IMR-90 (cell line): ENCODE measurements around the gene PPARG. TPM values are rescaled to one million over a fixed set of nuclear protein-coding genes. Genes with fewer than 3 reads are reported as not detected.
A peak's percentile ranks its signal among the peaks of the same experiment; 100 is the strongest.

Source experiments
- ATAC-seq: fragments of 200-7000 bp; cut with Tn5 transposase; 2 replicates; pipeline ENCODE4 v1.9.1; 2020; ENCODE audit warnings: low read depth, mild to moderate bottlenecking, moderate library complexity
- BruUV-seq: library from RNA; stranded (reverse); fragments of 400-500 nt; replicated peaks from 2 replicates; lab custom pipeline; 2021; lab: Mats Ljungman, UMichigan
- CTCF ChIA-PET: fragments of 300-600 bp; formaldehyde crosslinking; extraction: SDS; loops from one replicate; lab custom pipeline; 2021; ENCODE audit warnings: antibody characterized with exemption; lab: Yijun Ruan, JAX
- POLR2A ChIA-PET: fragments of 300-600 bp; sonication (Branson Sonifier 250); formaldehyde crosslinking; loops from one replicate; lab custom pipeline; 2022; ENCODE audit warnings: antibody characterized with exemption; ENCODE audit not compliant: unreplicated experiment; lab: Charles Lee
- DNase-seq: peaks from one replicate; pipeline ENCODE4 v3.0.0; 2013
- H2AFZ ChIP-seq: replicated peaks from 2 replicates; pipeline ENCODE3; 2013; ENCODE audit warnings: low read length, mild to moderate bottlenecking; ENCODE audit not compliant: poor library complexity
- H2AK5ac ChIP-seq: 2 replicates; pipeline ENCODE4 v1.6.1; 2013; ENCODE audit warnings: low read depth, low read length, inconsistent platforms
- H2AK9ac ChIP-seq: replicated peaks from 2 replicates; pipeline ENCODE3; 2013; ENCODE audit warnings: mild to moderate bottlenecking, low read depth, low read length, moderate library complexity; ENCODE audit not compliant: poor library complexity
- H2BK120ac ChIP-seq: 2 replicates; pipeline ENCODE4 v1.6.1; 2013; ENCODE audit warnings: low read depth, low read length, inconsistent platforms
- H2BK15ac ChIP-seq: 3 replicates; pipeline ENCODE4 v1.6.1; 2013; ENCODE audit warnings: low read depth, low read length, inconsistent platforms
- H2BK20ac ChIP-seq: 2 replicates; pipeline ENCODE4 v1.6.1; 2013; ENCODE audit warnings: low read depth, mild to moderate bottlenecking, inconsistent platforms, low read length, moderate library complexity
- H2BK5ac ChIP-seq: 2 replicates; pipeline ENCODE4 v1.6.1; 2013; ENCODE audit warnings: mild to moderate bottlenecking, low read depth, low read length, inconsistent platforms; ENCODE audit not compliant: poor library complexity, severe bottlenecking
- H3K14ac ChIP-seq: replicated peaks from 2 replicates; pipeline ENCODE4 v1.6.1; 2013; ENCODE audit warnings: low read depth, low read length, inconsistent platforms
- H3K18ac ChIP-seq: 2 replicates; pipeline ENCODE4 v1.6.1; 2013; ENCODE audit warnings: low read depth, low read length, control low read depth
- H3K23ac ChIP-seq: 2 replicates; pipeline ENCODE4 v1.6.1; 2013; ENCODE audit warnings: low read depth, low read length, inconsistent platforms
- H3K27ac ChIP-seq: 2 replicates; pipeline ENCODE4 v1.5.1; 2013; ENCODE audit warnings: mild to moderate bottlenecking, control low read depth, low read length; ENCODE audit not compliant: insufficient read depth
- H3K27me3 ChIP-seq: 2 replicates; pipeline ENCODE4 v1.6.1; 2013; ENCODE audit warnings: low read length; ENCODE audit not compliant: control insufficient read depth, insufficient read depth
- H3K36me3 ChIP-seq: 2 replicates; pipeline ENCODE4 v1.6.1; 2013; ENCODE audit warnings: low read length, mixed read lengths; ENCODE audit not compliant: control insufficient read depth, insufficient read depth
- H3K4ac ChIP-seq: 2 replicates; pipeline ENCODE4 v1.6.1; 2013; ENCODE audit warnings: low read depth, low read length, inconsistent platforms
- H3K4me1 ChIP-seq: 2 replicates; pipeline ENCODE4 v1.6.1; 2013; ENCODE audit warnings: low read length, mixed read lengths; ENCODE audit not compliant: control insufficient read depth, insufficient read depth
- H3K4me2 ChIP-seq: 2 replicates; pipeline ENCODE4 v1.6.1; 2013; ENCODE audit warnings: low read depth, mild to moderate bottlenecking, control low read depth, low read length, moderate library complexity
- H3K4me3 ChIP-seq: 2 replicates; pipeline ENCODE4 v1.5.1; 2013; ENCODE audit warnings: low read depth, mild to moderate bottlenecking, control low read depth, low read length, moderate library complexity; ENCODE audit not compliant: insufficient read depth
- H3K56ac ChIP-seq: 2 replicates; pipeline ENCODE4 v1.6.1; 2013; ENCODE audit warnings: low read length, inconsistent platforms; ENCODE audit not compliant: insufficient read depth; ENCODE audit errors: extremely low read depth
- H3K79me1 ChIP-seq, 2 experiments: 2 replicates each; pipeline ENCODE4 v1.6.1; 2013; ENCODE audit warnings: low read length in 2 of 2, inconsistent platforms in 1 of 2, low read depth in 1 of 2
- H3K9ac ChIP-seq: 2 replicates; pipeline ENCODE4 v1.6.1; 2013; ENCODE audit warnings: low read depth, low read length, control low read depth
- H3K9me1 ChIP-seq: 2 replicates; pipeline ENCODE4 v1.6.1; 2013; ENCODE audit warnings: low read length, inconsistent platforms; ENCODE audit not compliant: insufficient read depth
- H3K9me3 ChIP-seq: 2 replicates; pipeline ENCODE4 v1.6.1; 2013; ENCODE audit warnings: low read length; ENCODE audit not compliant: control insufficient read depth, insufficient read depth
- H4K20me1 ChIP-seq: 2 replicates; pipeline ENCODE4 v1.6.1; 2013; ENCODE audit warnings: low read length, inconsistent platforms; ENCODE audit not compliant: insufficient read depth
- H4K5ac ChIP-seq: 2 replicates; pipeline ENCODE4 v1.6.1; 2013; ENCODE audit warnings: mild to moderate bottlenecking, low read depth, low read length, control low read depth
- H4K8ac ChIP-seq, 2 experiments: 2 replicates each; pipeline ENCODE4 v1.6.1; 2013; ENCODE audit warnings: low read depth in 2 of 2, low read length in 2 of 2, control low read depth in 1 of 2, inconsistent platforms in 1 of 2
- H4K91ac ChIP-seq: 2 replicates; pipeline ENCODE4 v1.6.1; 2013; ENCODE audit warnings: low read depth, low read length, inconsistent platforms; ENCODE audit not compliant: insufficient read depth
- BHLHE40 ChIP-seq: fragments of 150-350 bp; IDR thresholded peaks from 2 replicates; pipeline ENCODE4 v1.6.1; 2016; ENCODE audit warnings: mild to moderate bottlenecking, low read depth, low read length
- CHD1 ChIP-seq: IDR thresholded peaks from 2 replicates; pipeline ENCODE4 v1.6.1; 2012; ENCODE audit warnings: low read depth, low read length, improper control_type of control experiment
- ELK1 ChIP-seq: fragments of 150-350 bp; IDR thresholded peaks from 2 replicates; pipeline ENCODE4 v1.6.1; 2016; ENCODE audit warnings: low read depth, mild to moderate bottlenecking, low read length, moderate library complexity, borderline replicate concordance
- MAFK ChIP-seq: IDR thresholded peaks from 2 replicates; pipeline ENCODE4 v1.6.1; 2012; ENCODE audit warnings: low read depth, low read length, improper control_type of control experiment
- POLR2A ChIP-seq: IDR thresholded peaks from 2 replicates; pipeline ENCODE4 v1.6.1; 2012; ENCODE audit warnings: mild to moderate bottlenecking, low read depth, low read length
- RFX5 ChIP-seq: IDR thresholded peaks from 2 replicates; pipeline ENCODE4 v1.8.0; 2012; ENCODE audit warnings: low read depth, mild to moderate bottlenecking, low read length, moderate library complexity
- WGBS, 2 experiments: methylation state at CpG; one replicate each; pipeline versions ENCODE4 v1.1.5 to v1.1.7; 2013; ENCODE audit warnings: missing lambda C conversion rate in 2 of 2; ENCODE audit not compliant: insufficient read length in 1 of 2; ENCODE audit errors: extremely low coverage in 2 of 2; 5-methylcytosine and 5-hydroxymethylcytosine counted together
- dilution Hi-C: fragments of 300-500 bp; cut with HindIII; formaldehyde crosslinking; loops from one replicate; pipeline ENCODE4 v1.14.3; 2018; ENCODE audit warnings: low sequenced_read_pairs; ENCODE audit not compliant: unreplicated experiment
- in situ Hi-C: fragments of 300-500 bp; cut with MboI; formaldehyde crosslinking; loops from 3 replicates; pipeline ENCODE4 v1.14.3; 2019; ENCODE audit warnings: low sequenced_read_pairs, inconsistent platforms, mixed read lengths
- intact Hi-C: fragments of 100-400 bp; cut with micrococcal nuclease; formaldehyde crosslinking; loops from 2 replicates; pipeline ENCODE4 v1.10.0; 2022
- polyA plus RNA-seq, 3 experiments: library from polyadenylated mRNA; depleted of rRNA; stranded (reverse); fragments of >200 nt; gene quantifications; 2 replicates each; pipeline ENCODE4 v1.2.3, GENCODE V29; 2012; ENCODE audit warnings: low replicate concordance in 1 of 3
- total RNA-seq: library from RNA; depleted of rRNA; stranded (reverse); fragments of >200 nt; gene quantifications from 2 replicates; pipeline ENCODE4 v1.2.3, GENCODE V29; 2012

PPARG gene
- total and polyA plus RNA-seq, 2 of the 4 experiments (the other 2 are of a cell fraction): 11.2 to 23.8 TPM

GRCh38 chr3:12279591-12280326, 9.1 kb upstream of the PPARG start:
- peak overlapping the region; percentile 36; the same call in 1 of the 2 replicates for H4K5ac ChIP-seq
- H2BK20ac ChIP-seq: no peak overlapping the region
- WGBS, 2 experiments: 80% methylated on average over 1 of the region's 10 CpGs; no CpG with 5 or more reads in 1 of the 2 experiments
- H2BK5ac ChIP-seq: no peak overlapping the region
- H3K4me3 ChIP-seq: no peak overlapping the region
- no peak overlapping the region for H4K91ac ChIP-seq
- ChIA-PET POLR2A (no interaction called here), CTCF (no interaction called here)
- H3K36me3 ChIP-seq: no peaks in the 10 kb centered on the region
- TF ChIP-seq ELK1 (no peak), POLR2A (no peak), CHD1 (no peak), RFX5 (no peak), MAFK (no peak), BHLHE40 (no peak)
- no peak overlapping the region for H2AFZ ChIP-seq
- H3K9me1 ChIP-seq: peaks cover 4% of the 10 kb centered on the region; the same call in 1 of the 2 replicates
- H3K14ac ChIP-seq: no peak overlapping the region
- in situ Hi-C loops: no loop called here
- H3K23ac ChIP-seq: no peak overlapping the region
- H3K4me1 ChIP-seq: peaks cover 4% of the 10 kb centered on the region; the same call in 1 of the 2 replicates
- no peak for DNase-seq
- H3K4me2 ChIP-seq: peak overlapping the region; percentile 55; the same call in 1 of the 2 replicates
- H3K79me1 ChIP-seq: no peaks in the 10 kb centered on the region
- no peak overlapping the region for H2BK15ac ChIP-seq
- dilution Hi-C loops: no loop called here
- intact Hi-C loops: no loop called here
- H3K9me3 ChIP-seq: no peaks in the 10 kb centered on the region
- no peak overlapping the region for H3K27ac ChIP-seq
- no peak overlapping the region for H3K4ac ChIP-seq
- no peak overlapping the region for H3K56ac ChIP-seq
- no peak overlapping the region for H4K8ac ChIP-seq
- BruUV-seq: no TSS peak
- no peaks in the 10 kb centered on the region for H4K20me1 ChIP-seq
- H3K18ac ChIP-seq: peak overlapping the region; percentile 68; the same call in 1 of the 2 replicates
- no peak overlapping the region for H3K9ac ChIP-seq
- H2BK120ac ChIP-seq: no peak overlapping the region
- no peak for ATAC-seq
- no peak overlapping the region for H2AK5ac ChIP-seq
- H3K27me3 ChIP-seq: no peaks in the 10 kb centered on the region
- no peak overlapping the region for H2AK9ac ChIP-seq
